GM19035 (cell line): Measurements from ENCODE around the gene ZNF649.
"Not testable (repeated sequence)": the region's sequence is repeated elsewhere in the genome, so short reads cannot be mapped to it uniquely, and the experiment has no call there.

Experiments
- ATAC-seq: cut with Tn5 transposase; IDR thresholded peaks from one replicate; pipeline ENCODE4 v1.9.1; 2021; ENCODE audit not compliant: unreplicated experiment

The ZNF649 gene

DNA sequence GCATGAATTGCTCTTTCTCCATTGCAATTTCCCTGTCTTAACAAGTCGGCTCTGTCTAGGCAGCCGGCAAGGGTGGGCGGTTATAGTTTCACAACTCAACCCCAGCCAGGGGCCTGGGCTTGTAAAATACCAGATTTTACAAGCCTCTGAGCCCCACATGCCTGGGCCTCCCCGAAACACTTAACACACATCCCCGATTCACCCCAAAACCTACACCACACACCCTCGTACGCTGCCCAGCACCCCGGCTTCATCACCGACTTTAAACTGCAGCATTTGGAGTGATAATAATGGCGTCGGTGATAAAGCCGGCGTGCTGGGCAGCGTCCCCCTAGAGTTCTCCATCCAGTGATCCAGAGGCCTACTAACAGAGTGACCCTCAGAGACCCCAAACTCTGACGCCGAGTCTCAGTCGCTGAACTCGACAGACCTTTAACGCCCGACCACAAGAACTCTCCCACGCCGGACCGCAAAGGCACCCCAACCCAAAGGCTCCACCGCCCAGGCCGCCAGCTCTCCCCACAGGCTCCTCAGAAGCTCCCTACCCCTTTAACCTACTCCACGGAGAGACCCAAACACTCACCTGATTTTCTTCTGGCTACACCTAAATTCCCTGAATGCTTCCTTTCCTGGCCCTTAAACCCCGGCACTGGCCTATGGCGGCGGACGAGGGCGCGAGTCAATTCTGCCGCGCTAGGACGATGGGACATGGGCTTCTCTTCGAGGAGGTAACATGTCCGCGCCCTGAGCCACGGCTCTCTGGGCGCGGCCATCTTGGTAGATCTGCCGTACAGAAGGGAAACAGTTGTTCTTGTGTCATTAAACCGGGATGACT, at the start of gene ZNF649:
ZNF649 (minus strand) TSS at position 687 of the 835 bp plus-strand sequence. CDS start 4,910 bp downstream, outside the sequence.
- peak; percentile 73 for ATAC-seq

DNA sequence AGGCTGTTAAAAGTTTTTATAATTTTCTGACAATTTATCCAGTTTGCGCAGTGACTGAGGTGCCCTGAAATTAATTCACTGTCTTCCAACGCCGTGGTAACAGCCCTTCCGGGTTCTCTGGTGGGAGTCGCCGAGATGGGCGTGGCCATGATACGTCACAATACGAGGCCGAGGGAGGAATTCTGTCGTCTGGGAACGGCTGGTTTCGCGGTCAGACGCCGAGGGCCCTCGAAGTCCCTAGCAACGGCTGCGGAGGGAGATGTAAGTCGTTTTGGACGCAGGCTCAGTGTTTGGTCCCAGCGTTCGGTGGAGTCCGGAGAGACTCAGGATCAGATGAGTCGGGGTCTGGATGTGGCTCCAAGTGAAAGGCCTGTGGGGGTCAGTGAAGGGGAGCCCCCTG, 44.2 kb upstream of the ZNF649 start:
- no peak for ATAC-seq

DNA sequence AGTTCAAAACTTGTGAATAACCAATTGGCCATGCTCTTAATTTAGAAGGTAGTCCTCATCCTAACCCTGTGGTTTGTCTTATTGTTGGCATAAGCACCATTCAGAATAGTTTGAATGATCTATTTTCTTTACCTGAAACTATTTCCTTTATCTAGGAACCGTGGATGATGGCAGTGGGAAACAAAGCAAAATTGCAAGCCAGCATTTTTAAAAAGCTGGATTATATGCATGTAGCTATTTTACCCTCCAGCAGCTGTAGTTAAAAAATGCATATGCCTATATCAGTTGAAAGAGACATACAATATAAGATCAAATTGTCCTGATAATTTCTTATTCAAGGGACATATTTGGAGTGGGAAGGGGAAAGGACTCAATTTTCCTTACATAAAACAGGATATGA, 41.8 kb upstream of the ZNF649 start:
- ATAC-seq = no peak

DNA sequence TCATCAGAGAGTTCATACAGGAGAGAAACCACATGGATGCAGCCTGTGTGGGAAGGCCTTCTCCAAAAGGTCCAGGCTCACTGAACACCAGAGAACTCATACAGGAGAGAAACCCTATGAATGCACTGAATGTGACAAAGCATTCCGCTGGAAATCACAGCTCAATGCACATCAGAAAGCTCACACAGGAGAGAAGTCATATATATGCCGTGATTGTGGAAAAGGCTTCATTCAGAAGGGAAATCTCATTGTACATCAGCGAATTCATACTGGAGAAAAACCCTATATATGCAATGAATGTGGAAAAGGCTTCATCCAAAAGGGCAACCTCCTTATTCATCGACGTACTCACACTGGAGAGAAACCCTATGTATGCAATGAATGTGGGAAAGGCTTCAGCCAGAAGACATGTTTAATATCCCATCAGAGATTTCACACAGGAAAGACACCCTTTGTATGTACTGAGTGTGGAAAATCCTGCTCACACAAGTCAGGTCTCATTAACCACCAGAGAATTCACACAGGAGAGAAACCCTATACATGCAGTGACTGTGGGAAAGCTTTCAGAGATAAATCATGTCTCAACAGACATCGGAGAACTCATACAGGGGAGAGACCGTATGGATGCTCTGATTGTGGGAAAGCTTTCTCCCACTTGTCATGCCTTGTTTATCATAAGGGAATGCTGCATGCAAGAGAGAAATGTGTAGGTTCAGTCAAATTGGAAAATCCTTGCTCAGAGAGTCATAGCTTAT, 40.2 kb upstream of the ZNF649 start:
- no peak for ATAC-seq

DNA sequence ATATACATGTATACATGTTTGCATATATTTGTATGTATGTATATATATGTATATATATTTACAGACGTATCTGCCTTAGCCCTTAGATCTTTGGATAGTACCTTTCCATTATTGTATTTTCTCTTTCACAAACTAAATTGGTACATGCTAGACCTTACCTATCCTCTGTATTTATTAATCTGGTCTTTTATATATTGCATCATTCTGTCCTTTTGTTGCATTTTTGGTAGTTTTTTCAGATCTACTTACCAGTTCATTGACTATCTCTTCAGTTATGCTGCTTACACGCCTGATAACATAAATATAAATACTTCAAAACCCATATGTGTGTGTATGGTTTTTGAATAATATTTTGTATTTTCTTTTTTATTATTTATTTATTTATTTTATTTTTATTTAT, 34.1 kb upstream of the ZNF649 start:
- ATAC-seq = no peak

DNA sequence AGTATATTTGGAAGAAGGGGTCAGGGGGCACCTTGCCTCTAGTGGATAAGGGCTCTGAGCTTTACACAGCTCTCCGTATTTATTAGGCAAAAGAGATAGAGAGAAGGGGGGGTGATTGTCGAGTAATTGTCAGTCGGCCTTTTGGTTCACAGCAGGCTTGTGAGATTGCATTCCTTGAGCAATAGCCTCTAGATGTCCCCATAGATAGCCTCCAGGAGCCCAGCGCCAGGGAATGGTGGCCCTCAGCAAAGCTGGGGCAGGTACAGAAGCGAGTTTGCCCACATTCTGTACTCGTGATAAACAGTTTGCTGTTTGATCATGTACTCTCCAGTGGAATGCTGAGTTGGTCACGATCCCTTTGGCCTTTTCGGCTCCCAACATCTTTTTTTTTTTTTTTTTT, 27.1 kb upstream of the ZNF649 start:
- no peak for ATAC-seq

DNA sequence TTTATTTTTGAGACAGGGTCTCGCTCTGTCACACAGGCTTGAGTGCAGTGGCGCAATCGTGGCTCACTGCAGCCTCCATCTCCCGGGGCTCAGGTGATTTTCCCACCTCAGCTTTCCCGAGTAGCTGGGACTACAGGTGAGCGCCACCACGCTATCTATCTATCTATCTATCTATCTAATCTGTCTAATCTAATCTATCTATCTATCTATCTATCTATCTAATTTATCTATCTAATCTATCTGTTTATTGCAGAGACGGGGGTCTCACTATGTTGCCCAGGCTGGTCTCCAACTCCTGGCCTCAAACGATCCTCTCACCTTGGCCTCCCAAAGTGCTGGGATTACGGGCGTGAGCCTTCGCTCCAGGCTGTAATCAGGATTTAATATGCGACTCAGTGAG, 23.0 kb upstream of the ZNF649 start:
- ATAC-seq = no peak

DNA sequence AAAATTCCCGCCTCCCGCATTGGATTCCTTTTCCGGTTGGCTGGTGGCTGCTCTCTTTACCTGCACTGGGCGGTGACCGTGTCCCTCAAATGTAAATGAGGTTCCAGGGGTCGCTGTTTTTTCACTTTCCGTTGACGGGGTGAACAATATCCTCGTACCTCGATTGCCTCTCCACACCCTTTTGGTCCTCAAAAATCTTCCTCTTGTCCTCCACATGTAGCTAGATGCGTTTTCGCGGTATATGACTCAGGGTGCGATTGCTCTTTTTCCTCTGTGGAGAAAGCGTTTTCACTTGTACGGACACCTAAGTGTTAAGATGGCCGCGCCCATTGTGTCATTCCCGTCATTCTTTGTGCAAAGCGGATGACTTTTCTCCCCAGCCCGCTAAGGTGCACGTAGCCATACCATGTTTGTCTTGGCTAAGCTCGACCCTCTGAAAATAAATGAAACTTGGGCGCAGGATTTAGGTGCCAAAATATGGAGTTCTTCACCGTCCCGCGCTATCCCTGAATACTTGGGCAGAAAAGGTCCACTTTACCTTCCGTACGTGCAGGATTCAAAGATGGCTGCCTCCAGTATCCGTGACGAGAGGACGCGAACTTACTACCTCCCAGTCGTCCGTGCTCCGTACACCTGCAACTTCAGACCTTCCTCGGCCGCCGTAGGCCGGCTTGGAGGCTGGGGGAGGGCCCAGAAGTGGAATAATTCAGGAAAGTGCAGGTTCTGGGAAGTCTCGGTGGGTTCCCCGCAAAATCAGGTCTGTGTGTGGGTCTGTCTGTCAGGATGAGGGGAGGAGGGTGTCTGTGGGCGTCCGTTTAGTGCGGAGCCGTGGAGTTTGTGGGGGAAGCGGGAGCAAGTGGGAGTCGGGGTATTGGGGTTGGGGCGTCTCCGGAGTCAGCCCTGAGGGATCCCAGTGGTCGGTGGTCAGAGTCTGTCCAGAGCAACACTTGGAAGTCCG, 22.2 kb upstream of the ZNF649 start, which contains the start of gene ZNF613:
ZNF613 (plus strand) TSS at position 689 of the 958 bp plus-strand sequence. CDS start 8,749 bp downstream, outside the sequence.
- peak; percentile 88 for ATAC-seq

DNA sequence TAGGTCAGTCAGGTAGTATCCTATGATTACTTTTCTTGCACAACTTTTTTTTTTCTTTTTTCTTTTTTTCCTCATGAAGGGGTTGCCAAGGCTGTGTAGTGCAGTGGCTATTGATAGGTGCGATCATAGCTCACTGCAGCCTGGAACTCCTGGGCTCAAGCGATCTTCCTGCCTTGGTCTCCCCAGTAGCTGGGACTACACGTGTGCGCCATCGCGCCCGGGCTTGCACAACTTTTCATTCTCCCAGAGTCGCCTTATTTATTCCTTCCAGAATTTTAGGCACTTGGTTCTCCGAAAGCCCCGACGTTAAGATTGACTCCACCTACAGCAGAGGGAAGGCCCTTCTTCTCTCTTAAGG, 21.6 kb upstream of the ZNF649 start:
- ATAC-seq = no peak

DNA sequence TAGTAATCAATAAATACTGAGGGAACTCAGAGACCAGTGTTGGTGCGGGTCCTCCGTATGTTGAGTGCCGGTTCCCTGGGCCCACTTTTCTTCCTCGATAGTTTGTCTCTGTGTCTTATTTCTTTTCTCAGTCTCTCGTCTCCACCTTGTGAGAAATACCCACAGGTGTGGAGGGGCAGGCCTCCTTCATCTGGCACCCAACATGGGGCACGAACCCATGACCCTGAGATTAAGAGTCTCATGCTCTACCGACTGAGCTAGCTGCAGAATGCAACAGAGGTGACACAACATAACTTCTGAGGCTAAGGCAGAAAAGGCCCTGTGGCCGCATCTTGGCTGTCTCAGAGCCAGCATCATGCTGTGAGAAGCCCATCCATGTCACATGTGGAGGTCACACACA, 17.1 kb upstream of the ZNF649 start:
- ATAC-seq = no peak

DNA sequence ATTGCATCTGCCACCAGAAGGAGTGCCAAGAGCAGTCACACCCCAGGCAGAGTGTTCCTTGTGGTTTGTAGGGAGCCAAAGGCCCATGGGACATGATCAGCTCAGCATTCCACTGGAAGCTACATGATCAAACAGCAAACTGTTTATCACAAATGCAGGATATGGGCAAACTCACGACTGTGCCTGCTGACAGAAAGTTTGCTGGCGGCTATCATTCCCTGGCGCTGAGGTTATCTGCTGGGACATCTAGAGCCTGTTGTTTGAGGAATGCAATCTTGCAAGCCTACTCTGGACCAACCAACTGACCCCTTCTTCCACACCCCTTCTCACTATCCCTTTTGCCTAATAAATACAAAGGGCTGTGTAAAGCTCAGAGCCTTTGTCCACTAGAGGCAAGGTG, 14.8 kb upstream of the ZNF649 start:
- no peak for ATAC-seq

DNA sequence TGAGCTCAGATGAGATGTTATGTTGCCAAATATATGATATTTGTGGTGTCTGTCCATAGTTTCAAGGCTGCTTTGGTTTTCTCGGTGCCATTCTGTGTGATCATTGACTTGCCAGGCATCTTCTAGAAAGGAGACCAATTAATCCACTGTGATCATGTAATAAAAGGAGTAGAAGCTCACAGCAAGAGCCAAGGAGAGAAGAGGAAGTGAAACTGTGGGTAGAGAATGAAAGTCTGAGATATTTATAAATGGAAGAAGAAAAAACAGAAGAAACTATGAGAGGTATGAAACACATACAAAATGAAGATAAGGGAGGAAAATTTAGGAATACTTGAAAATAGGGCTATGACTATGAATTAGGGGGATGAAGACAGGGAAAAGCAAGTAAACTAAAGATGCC, 11.3 kb upstream of the ZNF649 start:
- no peak for ATAC-seq

DNA sequence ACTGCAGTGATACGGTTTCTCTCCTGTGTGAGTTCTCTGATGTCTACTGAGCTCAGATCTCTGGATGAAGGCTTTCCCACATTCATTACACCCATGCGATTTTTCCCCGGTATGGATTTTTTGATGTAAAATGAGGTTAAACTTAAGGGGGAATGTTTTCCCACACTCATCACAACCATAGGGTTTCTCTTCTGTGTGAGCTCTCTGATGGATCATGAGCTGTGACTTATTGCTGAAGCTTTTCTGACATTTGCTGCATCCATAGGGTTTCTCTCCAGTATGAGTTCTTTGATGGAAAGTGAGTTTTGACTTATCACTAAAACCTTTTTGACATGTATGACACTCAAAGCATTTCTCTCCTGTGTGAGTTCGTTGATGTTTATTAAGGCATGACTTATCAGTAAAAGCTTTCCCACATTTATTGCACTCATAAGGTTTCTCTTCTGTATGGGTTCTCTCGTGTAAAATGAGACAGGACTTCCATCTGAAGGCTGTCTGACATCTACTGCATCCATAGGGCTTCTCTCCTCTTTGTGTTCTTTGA, 10.6 kb upstream of the ZNF649 start:
- ATAC-seq = no peak

DNA sequence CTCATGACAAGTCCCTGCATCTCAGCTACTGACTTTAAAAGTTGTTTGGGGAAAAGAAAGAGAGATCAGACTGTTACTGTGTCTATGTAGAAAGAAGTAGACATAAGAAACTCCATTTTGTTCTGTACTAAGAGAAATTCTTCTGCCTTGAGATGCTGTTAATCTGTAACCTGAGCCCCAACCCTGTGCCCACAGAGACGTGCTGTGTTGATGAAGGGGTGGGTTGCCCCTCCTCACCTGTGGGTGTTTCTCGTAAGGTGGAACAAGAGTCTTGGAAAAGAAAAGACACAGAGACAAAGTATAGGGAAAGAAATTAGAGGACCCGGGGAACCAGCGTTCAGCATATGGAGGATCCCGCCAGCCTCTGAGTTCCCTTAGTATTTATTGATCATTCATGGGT, 3.2 kb upstream of the ZNF649 start:
- not testable (repeated sequence) for ATAC-seq

DNA sequence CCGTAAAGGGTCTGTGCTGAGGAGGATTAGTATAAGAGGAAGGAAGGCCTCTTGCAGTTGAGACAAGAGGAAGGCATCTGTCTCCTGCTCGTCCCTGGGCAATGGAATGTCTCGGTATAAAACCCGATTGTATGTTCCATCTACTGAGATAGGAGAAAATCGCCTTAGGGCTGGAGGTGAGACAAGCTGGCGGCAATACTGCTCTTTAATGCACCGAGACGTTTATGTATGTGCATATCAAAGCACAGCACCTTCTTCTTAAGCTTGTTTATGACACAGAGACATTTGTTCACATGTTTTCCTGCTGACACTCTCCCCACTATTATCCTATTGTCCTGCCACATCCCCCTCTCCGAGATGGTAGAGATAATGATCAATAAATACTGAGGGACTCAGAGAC, 1.3 kb upstream of the ZNF649 start:
- not testable (repeated sequence) for ATAC-seq

DNA sequence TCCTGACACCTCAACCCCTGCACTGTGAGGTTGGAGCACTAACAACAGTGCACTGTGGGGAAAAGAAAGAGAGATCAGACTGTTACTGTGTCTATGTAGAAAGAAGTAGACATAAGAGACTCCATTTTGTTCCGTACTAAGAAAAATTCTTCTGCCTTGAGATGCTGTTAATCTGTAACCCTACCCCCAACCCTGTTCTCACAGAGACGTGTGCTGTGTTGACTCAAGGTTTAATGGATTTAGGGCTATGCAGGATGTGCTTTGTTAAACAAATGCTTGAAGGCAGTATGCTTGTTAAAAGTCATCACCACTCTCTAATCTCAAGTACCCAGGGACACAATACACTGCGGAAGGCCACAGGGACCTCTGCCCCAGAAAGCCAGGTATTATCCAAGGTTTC, 822 bp upstream of the ZNF649 start:
- not testable (repeated sequence) for ATAC-seq

DNA sequence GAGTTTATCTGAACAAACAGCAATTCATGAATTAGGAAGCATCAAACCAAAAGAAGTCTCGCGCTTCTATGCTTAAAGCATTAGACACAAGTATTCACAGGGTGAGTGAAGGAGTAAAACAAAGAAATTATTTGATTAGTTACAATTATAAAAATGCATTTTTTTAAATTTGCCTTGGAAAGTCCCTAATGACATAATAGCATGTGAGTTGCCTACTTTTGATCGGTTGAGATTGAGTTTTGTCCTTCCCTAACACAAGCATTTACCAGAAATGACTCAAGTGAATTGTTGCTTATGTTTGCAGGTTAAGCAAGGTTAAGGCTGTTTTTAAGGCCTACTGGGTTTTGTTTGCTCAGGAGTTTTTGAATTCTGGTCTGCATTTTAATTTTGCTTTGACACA, 389 bp upstream of the ZNF649 start:
- no peak for ATAC-seq

DNA sequence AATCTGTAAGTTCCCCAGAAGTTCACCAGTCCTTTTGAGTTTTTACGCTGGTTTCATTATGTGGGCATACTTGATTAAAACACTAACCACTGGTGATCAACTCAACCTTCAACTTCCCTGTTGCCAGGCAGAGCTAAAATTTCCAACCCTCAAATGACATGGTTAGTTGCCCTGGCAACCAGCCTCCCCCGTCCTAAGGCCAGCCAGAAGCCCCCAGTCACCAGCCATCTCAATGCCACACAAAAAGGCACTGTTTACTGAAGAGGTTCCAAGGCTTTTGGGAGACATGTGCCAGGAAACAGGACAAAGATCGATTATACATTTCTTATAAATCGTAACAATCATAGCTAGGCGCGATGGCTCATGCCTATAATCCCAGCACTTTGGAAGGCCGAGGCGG, 1.6 kb downstream of the ZNF649 start:
- ATAC-seq = no peak

DNA sequence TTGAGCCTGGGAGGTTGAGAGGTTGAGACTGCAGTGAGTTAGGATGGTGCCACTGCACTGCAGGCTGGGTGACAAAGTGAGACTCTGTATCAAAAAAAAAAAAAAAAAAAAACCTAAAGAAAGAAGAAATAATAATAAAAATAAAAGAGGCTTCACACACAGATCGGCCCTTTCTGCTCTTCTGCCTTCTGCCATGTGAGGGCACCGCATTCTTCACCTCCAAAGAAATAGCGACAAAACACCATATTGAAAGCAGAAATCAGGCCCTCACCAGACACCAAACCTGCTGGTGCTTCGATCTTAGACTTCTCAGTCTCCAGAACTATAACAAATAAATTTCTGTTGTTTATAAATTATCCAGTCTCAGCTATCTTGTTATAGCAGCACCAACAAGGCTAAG, 3.0 kb downstream of the ZNF649 start:
- ATAC-seq = no peak

DNA sequence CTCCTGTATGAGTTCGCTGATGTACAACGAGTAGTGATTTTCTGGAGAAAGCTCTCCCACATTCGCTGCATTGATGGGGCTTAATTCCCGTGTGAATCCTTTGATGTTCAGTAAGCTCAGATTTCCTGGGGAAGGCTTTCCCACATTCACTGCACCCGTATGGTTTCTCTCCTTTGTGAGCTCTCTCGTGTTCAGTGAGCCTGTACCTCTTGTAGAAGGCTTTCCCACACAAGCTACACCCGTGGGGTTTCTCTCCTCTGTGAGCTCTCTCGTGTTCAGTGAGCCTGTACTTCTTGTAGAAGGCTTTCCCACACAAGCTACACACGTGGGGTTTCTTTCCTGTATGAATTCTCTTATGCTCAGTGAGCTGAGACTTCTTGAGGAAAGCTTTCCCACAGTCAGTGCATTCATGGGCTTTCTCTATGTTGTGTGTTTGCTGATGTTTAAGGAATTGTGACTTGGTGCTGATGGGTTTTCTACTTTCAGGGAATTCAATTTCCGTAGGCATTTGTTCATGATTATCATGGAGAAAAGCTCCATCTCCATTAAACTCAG, 13.5 kb downstream of the ZNF649 start:
- ATAC-seq = no peak

DNA sequence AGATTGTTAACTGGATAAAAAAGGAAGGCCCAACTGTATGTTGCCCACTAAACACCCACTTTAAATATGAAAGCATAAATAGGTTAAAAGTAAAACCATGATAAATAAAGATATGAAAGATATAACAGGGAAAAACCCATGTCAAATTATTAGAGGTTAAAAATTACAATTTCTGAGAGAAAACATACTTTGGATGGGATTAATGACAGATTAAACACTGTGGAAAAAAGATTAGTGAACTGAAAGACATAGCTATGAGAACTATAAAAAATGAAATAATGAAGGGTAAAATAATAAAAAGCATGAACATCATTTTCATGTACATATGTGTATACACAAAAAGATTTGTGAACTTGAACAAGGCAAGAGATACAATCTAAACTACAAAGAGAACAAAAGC, 14.9 kb downstream of the ZNF649 start:
- no peak for ATAC-seq
